ENCODE measurements around the gene MLLT3. TPM values are rescaled to one million over a fixed set of nuclear protein-coding genes. Genes with fewer than 3 reads are reported as not detected.

The MLLT3 gene
- total and polyA plus RNA-seq, 2 experiments from 2014 or later, result 7.1 to 11.9 TPM

DNA sequence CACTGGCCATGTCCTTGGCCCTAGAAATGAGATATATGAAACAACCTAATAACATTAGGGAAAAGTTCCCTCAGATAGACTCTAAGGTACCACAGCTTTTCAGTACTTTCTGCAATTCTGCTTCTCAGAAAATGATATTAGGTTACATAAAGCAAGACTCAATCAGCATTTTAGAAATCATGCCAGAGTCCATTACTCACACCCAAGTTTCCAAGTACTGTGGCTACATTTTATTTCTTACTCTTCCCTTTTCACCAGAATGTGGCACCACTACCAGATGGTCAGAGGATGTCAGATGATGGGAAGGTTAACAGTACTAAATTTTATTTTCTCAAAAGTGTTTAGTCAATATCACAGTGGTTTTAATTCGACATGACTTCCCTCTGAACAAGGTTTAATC is 217.2 kb downstream of the MLLT3 start:
- WGBS, 2 experiments (ENCODE audit: low coverage in 1 of 2, low lambda C conversion rate in 2 of 2, missing lambda C conversion rate in 2 of 2), result 86 to 91% methylated on average over 1 of the region's 1 CpG
- no peak overlapping the region for H3K4me2 ChIP-seq (ENCODE audit: unreplicated experiment)
- no peak overlapping the region for H3K9ac ChIP-seq
- H3K9me2 ChIP-seq (ENCODE audit: insufficient read depth), result no peaks in the 10 kb centered on the region
- in situ Hi-C loops (cut with MboI), result no loop called here
- H2AFZ ChIP-seq, result no peak overlapping the region
- H3K4me1 ChIP-seq (ENCODE audit: insufficient read depth), result no peaks in the 10 kb centered on the region
- DNase-seq, result peak; percentile 3
- no peaks in the 10 kb centered on the region for H3K9me3 ChIP-seq (ENCODE audit: low read depth)
- TF ChIP-seq EZH2phosphoT487 (IDR thresholded peaks at IDR 0.05; ENCODE audit: insufficient read depth, low read depth) (no peak), EZH2 (IDR thresholded peaks at IDR 0.05; ENCODE audit: insufficient read depth, poor library complexity, severe bottlenecking) (no peak)
- no peak overlapping the region for H3K27ac ChIP-seq
- no peaks in the 10 kb centered on the region for H3K36me3 ChIP-seq (ENCODE audit: low read depth)
- H3F3A ChIP-seq (ENCODE audit: insufficient read depth), result no peaks in the 10 kb centered on the region
- H3K4me3 ChIP-seq, result no peak overlapping the region
- no peaks in the 10 kb centered on the region for H3K79me2 ChIP-seq (ENCODE audit: insufficient read depth)
- no peaks in the 10 kb centered on the region for H3K27me3 ChIP-seq (replicated peaks; ENCODE audit: insufficient read depth)
- H4K20me1 ChIP-seq (ENCODE audit: insufficient read depth), result no peaks in the 10 kb centered on the region

DNA sequence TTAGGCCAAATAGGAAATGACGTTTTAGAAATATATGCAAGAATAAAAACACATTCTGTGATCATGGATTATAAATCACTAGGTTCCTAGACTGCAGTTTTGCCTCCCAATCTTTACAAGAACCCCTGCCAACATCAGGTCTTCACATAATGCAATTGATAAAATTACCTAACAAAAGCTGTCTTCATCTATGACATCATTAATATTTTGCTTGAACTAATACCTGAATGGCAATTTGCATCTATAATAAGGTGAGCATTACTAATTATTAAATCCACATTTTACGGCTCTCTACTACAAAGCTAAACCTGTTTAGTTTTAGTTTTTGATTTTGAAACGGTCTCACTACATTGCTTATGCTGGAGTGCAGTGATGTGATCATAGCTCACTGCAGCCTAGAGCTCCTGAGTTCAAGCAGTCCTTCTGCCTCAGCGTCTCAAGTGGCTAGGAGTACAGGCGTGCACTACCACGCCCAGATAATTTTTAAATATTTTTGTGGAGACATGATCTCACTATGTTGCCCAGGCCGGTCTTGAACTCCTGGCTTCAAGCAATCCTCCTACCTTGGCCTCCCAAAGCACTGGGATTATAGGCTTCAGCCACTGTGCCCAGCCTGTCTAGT is 218.0 kb downstream of the MLLT3 start:
- H2AFZ ChIP-seq, result no peak overlapping the region
- in situ Hi-C loops (cut with MboI), result no loop called here
- 85 to 87% methylated on average over 7 of the region's 7 CpGs for WGBS, 2 experiments (ENCODE audit: low coverage in 1 of 2, low lambda C conversion rate in 2 of 2, missing lambda C conversion rate in 2 of 2)

GRCh38 chr9:20403346-20403745 is 219.0 kb downstream of the MLLT3 start:
- no peak overlapping the region for H3K4me3 ChIP-seq
- WGBS, 2 experiments (ENCODE audit: low coverage in 1 of 2, low lambda C conversion rate in 2 of 2, missing lambda C conversion rate in 2 of 2), result 69 to 76% methylated on average over 2 of the region's 2 CpGs
- H4K20me1 ChIP-seq (ENCODE audit: insufficient read depth), result no peaks in the 10 kb centered on the region
- no peak overlapping the region for H2AFZ ChIP-seq
- H3K36me3 ChIP-seq (ENCODE audit: low read depth), result no peaks in the 10 kb centered on the region
- H3K79me2 ChIP-seq (ENCODE audit: insufficient read depth), result no peaks in the 10 kb centered on the region
- H3K27me3 ChIP-seq (replicated peaks; ENCODE audit: insufficient read depth), result no peaks in the 10 kb centered on the region
- H3K9ac ChIP-seq, result no peak overlapping the region
- no peaks in the 10 kb centered on the region for H3F3A ChIP-seq (ENCODE audit: insufficient read depth)
- H3K9me2 ChIP-seq (ENCODE audit: insufficient read depth), result no peaks in the 10 kb centered on the region
- H3K4me2 ChIP-seq (ENCODE audit: unreplicated experiment), result no peak overlapping the region
- DNase-seq, result no peak
- in situ Hi-C loops (cut with MboI), result no loop called here
- H3K27ac ChIP-seq, result no peak overlapping the region
- TF ChIP-seq EZH2phosphoT487 (IDR thresholded peaks at IDR 0.05; ENCODE audit: insufficient read depth, low read depth) (no peak), EZH2 (IDR thresholded peaks at IDR 0.05; ENCODE audit: insufficient read depth, poor library complexity, severe bottlenecking) (no peak)
- H3K4me1 ChIP-seq (ENCODE audit: insufficient read depth), result no peaks in the 10 kb centered on the region
- H3K9me3 ChIP-seq (ENCODE audit: low read depth), result no peaks in the 10 kb centered on the region

More for the DNA sequence above, 218.0 kb downstream of the MLLT3 start:
- H3K27me3 ChIP-seq (replicated peaks; ENCODE audit: insufficient read depth), result no peaks in the 10 kb centered on the region
- no peaks in the 10 kb centered on the region for H3K9me2 ChIP-seq (ENCODE audit: insufficient read depth)
- TF ChIP-seq EZH2phosphoT487 (IDR thresholded peaks at IDR 0.05; ENCODE audit: insufficient read depth, low read depth), result no peak
- no peak for TF ChIP-seq EZH2 (IDR thresholded peaks at IDR 0.05; ENCODE audit: insufficient read depth, poor library complexity, severe bottlenecking)
- H3F3A ChIP-seq (ENCODE audit: insufficient read depth), result no peaks in the 10 kb centered on the region
- DNase-seq, result no peak
- no peaks in the 10 kb centered on the region for H3K4me1 ChIP-seq (ENCODE audit: insufficient read depth)
- H4K20me1 ChIP-seq (ENCODE audit: insufficient read depth), result no peaks in the 10 kb centered on the region
- no peaks in the 10 kb centered on the region for H3K9me3 ChIP-seq (ENCODE audit: low read depth)
- no peaks in the 10 kb centered on the region for H3K36me3 ChIP-seq (ENCODE audit: low read depth)
- no peak overlapping the region for H3K27ac ChIP-seq
- no peaks in the 10 kb centered on the region for H3K79me2 ChIP-seq (ENCODE audit: insufficient read depth)
- H3K4me3 ChIP-seq, result no peak overlapping the region
- H3K9ac ChIP-seq, result no peak overlapping the region
- H3K4me2 ChIP-seq (ENCODE audit: unreplicated experiment), result no peak overlapping the region

- no peak overlapping the region for H3K9ac ChIP-seq
- in situ Hi-C loops (cut with MboI), result no loop called here
- TF ChIP-seq EZH2 (IDR thresholded peaks at IDR 0.05; ENCODE audit: insufficient read depth, poor library complexity, severe bottlenecking) (no peak), EZH2phosphoT487 (IDR thresholded peaks at IDR 0.05; ENCODE audit: insufficient read depth, low read depth) (no peak)
- no peak overlapping the region for H3K27ac ChIP-seq
- no peaks in the 10 kb centered on the region for H3K9me2 ChIP-seq (ENCODE audit: insufficient read depth)
- 82 to 83% methylated on average over 4 of the region's 4 CpGs for WGBS, 2 experiments (ENCODE audit: low coverage in 1 of 2, low lambda C conversion rate in 2 of 2, missing lambda C conversion rate in 2 of 2)
- no peaks in the 10 kb centered on the region for H3K27me3 ChIP-seq (replicated peaks; ENCODE audit: insufficient read depth)
- H3K79me2 ChIP-seq (ENCODE audit: insufficient read depth), result no peaks in the 10 kb centered on the region
- no peaks in the 10 kb centered on the region for H3K36me3 ChIP-seq (ENCODE audit: low read depth)
- H3K4me3 ChIP-seq, result no peak overlapping the region
- H4K20me1 ChIP-seq (ENCODE audit: insufficient read depth), result no peaks in the 10 kb centered on the region
- no peaks in the 10 kb centered on the region for H3K9me3 ChIP-seq (ENCODE audit: low read depth)
- DNase-seq, result no peak
- no peak overlapping the region for H3K4me2 ChIP-seq (ENCODE audit: unreplicated experiment)
- no peaks in the 10 kb centered on the region for H3F3A ChIP-seq (ENCODE audit: insufficient read depth)
- no peaks in the 10 kb centered on the region for H3K4me1 ChIP-seq (ENCODE audit: insufficient read depth)
- no peak overlapping the region for H2AFZ ChIP-seq
These were observed 219.9 kb downstream of the MLLT3 start for GRCh38 chr9:20402273-20402875.

Data from GM23248 (cell line).